ENCODE results near the gene MON1B. TPM values are rescaled to one million over a fixed set of nuclear protein-coding genes. Genes with fewer than 3 reads are reported as not detected.

MON1B gene
- total RNA-seq, 4 donors from 2014 or later: 20.6 to 59.4 (median 47.1) TPM

GRCh38 chr16:77223184-77223583, 32.2 kb downstream of the MON1B start:
- H3K27me3 ChIP-seq: no peaks in the 10 kb centered on the region
- DNase-seq: no peak
- no peaks in the 10 kb centered on the region for H3K4me1 ChIP-seq
- no peaks in the 10 kb centered on the region for H3K36me3 ChIP-seq
- H3K4me3 ChIP-seq: no peak overlapping the region
- peak in 3 of 6 experiments; percentile 6 to 13 (median 8) for TF ChIP-seq CTCF (IDR thresholded peaks at IDR 0.05)
- no peak for TF ChIP-seq POLR2A (IDR thresholded peaks at IDR 0.05)
- H3K9me3 ChIP-seq: no peaks in the 10 kb centered on the region
- H3K27ac ChIP-seq: no peak overlapping the region

- DNase-seq: no peak
- H3K9me3 ChIP-seq: no peaks in the 10 kb centered on the region
- H3K27me3 ChIP-seq: no peaks in the 10 kb centered on the region
- H3K4me1 ChIP-seq: no peaks in the 10 kb centered on the region
- no peak overlapping the region for H3K4me3 ChIP-seq
- TF ChIP-seq CTCF (IDR thresholded peaks at IDR 0.05) (no peak), POLR2A (IDR thresholded peaks at IDR 0.05) (no peak)
- H3K27ac ChIP-seq: no peak overlapping the region
- H3K36me3 ChIP-seq: no peaks in the 10 kb centered on the region
These were observed 34.2 kb downstream of the MON1B start for GRCh38 chr16:77225182-77225581.

GRCh38 chr16:77227745-77228144, 36.8 kb downstream of the MON1B start:
- TF ChIP-seq CTCF (IDR thresholded peaks at IDR 0.05) (no peak), POLR2A (IDR thresholded peaks at IDR 0.05) (no peak)

GRCh38 chr16:77231047-77231446, 40.1 kb downstream of the MON1B start:
- Histone ChIP-seq H3K4me3 (no peak overlapping the region), H3K4me1 (no peaks in the 10 kb centered on the region), H3K9me3 (no peaks in the 10 kb centered on the region), H3K27ac (no peak overlapping the region), H3K27me3 (no peaks in the 10 kb centered on the region), H3K36me3 (no peaks in the 10 kb centered on the region)
- TF ChIP-seq CTCF (IDR thresholded peaks at IDR 0.05) (no peak), POLR2A (IDR thresholded peaks at IDR 0.05) (no peak)
- no peak for DNase-seq

More at GRCh38 chr16:77227745-77228144, 36.8 kb downstream of the MON1B start:
- Histone ChIP-seq H3K27me3 (no peaks in the 10 kb centered on the region), H3K4me3 (no peak overlapping the region), H3K9me3 (no peaks in the 10 kb centered on the region), H3K27ac (no peak overlapping the region), H3K36me3 (no peaks in the 10 kb centered on the region), H3K4me1 (no peaks in the 10 kb centered on the region)
- DNase-seq: no peak

- Histone ChIP-seq H3K27me3 (no peaks in the 10 kb centered on the region), H3K27ac (no peak overlapping the region)
- DNase-seq: no peak
These were observed 43.0 kb downstream of the MON1B start for GRCh38 chr16:77233799-77234519.

More at GRCh38 chr16:77233799-77234519, 43.0 kb downstream of the MON1B start:
- no peaks in the 10 kb centered on the region for H3K36me3 ChIP-seq
- H3K4me3 ChIP-seq: no peak overlapping the region
- H3K9me3 ChIP-seq: no peaks in the 10 kb centered on the region
- no peaks in the 10 kb centered on the region for H3K4me1 ChIP-seq
- TF ChIP-seq POLR2A (IDR thresholded peaks at IDR 0.05) (no peak), CTCF (IDR thresholded peaks at IDR 0.05) (no peak)
